Left renal cortex interstitium (tissue), 4 donors: Measurements from ENCODE around the gene PIGH. TPM values are rescaled to one million over a fixed set of nuclear protein-coding genes. Genes with fewer than 3 reads are reported as not detected.
"Not testable (repeated sequence)": the region's sequence is repeated elsewhere in the genome, so short reads cannot be mapped to it uniquely, and the experiment has no call there.

Experiments used
- DNase-seq, 4 donors: peaks; one replicate each; pipeline ENCODE4 v3.0.0-alpha.2; 2013; ENCODE audit warnings: low read depth in 4 of 4, low spot score in 2 of 4, missing footprints in 1 of 4
- polyA plus RNA-seq, 4 donors: library from polyadenylated mRNA; unstranded; fragments of 120-200 nt; gene quantifications; one replicate each; pipeline ENCODE4 v1.2.1, GENCODE V29; 2013; ENCODE audit not compliant: insufficient read length in 4 of 4

Gene PIGH
- polyA plus RNA-seq, 4 donors: 35.6 to 48.5 (median 41.6) TPM

DNA sequence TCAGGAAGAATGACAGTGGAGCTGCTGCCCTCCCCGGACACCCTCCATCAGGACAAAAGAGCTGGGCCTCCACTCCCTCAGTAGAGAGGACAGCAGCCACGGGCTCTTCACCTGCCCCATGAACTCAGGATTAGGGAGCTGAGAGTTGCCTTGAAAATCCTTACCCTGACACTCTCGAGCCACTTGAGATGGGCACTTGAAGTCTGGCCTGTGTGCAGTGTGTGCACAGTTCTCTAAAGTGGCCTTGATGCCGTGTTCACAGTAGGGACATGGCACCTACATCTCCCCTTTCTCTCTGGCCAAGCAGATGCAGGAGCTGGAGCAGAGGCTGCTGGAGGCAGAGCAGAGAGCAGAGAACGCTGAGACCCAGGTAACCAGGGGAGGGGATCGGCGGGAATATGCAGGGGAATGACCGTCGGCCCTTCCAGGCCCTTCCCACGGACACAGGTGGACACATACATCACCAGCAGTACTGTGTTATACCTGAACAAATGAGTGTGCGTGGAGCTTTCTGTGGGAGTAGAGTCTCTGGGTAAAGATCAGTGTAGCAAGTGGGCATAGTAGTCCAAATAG, 44.5 kb downstream of the PIGH start:
- DNase-seq: no peak

DNA sequence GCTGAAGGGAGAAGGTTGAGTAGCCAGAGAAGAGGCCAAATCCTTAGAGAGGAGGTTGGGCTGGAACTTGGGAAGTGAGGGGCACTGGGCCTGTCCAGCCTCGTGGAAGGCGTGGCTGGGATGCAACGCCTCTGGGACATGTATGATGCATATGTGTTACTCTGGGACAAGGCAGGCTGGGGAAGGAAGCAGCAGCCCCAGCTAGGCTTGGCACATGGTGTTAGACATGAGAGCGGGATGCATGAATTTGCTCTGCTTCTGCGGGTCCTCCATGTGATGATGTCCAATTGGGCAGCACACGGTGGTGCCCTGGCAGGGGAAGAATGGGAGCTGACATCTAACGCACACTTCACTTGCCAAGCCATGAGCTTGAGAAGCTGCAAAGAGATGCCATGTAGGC, 45.7 kb downstream of the PIGH start:
- DNase-seq: no peak

DNA sequence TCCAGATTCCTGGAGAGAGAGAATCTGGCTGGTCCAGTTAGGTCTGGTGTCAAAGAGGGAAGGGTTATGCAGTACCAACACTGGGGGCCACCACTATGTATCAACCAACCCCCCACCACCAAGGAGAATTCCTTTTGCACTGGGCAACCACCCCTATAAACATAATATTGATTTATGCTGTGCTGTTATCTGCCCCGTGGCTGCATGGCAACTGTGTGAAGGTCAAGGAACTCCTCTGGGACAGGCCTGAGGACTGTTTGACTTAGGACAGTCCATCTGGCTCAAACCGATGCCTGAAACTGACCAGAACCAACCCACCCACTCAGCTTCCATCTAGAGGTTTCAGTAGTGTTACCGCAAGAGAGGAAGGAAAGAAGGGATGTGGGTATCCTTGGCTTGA, 46.5 kb downstream of the PIGH start:
- no peak for DNase-seq

DNA sequence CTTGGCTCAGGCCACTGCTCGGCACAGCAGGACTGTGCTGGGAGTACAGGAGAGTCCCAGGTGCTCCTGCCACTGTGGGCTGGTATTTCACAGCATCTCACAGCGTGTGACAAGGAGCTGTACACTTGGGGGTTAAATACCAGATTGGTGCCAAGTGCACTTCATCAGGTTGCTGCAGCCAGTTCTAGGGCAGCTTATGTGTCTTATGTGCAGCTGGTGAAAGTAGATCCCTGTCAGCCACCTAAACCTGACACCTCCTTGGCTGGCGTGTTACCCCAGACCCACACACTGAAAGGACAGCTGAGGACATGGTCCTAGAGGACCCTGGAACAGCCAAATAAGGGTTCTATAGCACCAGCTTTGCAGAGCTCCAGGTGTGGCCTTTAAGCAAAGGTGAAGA, 48.1 kb downstream of the PIGH start:
- no peak for DNase-seq

DNA sequence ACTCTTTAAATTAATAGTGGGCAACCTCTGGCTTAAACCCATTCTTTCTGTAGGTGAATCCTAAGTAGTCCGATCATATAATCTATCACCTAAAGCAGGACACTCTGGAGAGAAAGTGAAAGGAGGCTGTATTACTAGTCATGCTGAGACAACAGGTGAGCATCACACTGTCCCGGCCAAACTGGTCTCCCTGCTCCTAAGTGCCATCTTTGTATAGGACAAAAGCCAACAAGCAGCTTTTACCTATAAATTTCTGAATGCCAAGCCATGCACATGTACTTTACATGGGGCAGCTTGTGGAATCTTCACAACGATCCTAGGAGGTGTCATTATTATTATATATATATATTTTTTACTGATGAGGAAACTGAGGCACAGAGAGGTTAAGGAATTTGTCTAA, 48.9 kb downstream of the PIGH start:
- DNase-seq: no peak

DNA sequence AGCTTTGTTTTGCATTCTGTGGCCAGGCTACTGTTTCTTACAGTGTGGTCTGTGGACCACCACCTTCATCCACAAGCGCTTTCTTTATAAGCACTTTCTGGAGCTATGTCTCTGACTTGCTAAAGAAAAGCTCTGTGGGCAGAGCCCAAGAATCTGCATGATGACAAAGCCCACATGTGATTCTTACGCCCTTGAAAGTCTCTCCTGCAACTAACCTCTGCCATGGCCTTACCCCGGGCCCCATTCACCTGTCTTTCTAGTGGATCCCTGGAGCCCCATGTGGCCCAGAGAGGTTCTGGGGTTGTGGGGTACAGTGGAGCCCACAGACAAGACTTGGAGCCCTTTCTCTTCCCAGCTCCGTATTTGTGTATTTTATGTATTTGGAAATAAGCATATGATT, 50.3 kb downstream of the PIGH start:
- no peak for DNase-seq

DNA sequence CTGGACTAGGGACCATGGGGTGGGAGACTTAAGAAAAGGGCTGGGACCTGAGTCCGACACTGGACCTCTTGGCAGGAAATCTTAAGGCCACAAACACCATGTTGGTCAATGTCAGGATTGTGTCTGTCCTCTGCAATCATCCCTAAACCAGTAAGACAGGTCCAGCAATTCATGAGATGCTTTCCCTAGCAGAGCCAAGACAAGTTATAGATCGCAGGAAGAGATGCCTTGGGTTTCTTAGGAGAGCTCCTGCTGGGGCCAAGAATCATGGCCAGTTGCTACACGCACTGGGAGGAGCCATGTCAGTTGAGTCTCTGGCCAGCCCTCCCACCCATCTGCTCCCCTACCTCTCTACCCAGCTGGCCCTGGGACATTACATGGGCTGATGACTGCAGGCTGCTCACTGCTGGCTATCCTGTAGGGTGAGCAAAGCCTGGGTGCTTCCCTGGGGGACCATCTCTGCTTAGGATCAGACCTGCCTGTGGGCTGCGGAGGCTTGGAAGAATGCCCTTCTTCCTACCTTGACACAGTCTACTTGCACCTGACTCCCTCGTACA, 52.8 kb downstream of the PIGH start:
- no peak for DNase-seq

DNA sequence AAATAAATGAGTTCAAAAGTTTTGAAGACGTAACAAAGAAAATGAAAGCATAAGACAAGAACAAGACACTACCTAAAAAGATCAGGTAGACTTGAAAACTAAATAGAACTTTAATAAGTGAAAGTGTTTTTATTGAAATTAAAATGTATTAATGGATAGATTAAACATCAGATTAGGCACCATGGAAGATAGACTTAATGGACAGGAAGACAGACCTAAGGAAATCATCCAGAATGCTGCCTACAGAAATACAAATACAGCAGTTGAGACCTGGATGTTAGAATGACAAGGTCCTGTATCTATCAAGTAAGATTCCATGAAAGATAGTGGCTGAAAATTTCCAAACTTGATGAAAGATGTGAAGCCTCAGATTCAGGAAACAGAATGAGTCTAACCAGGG, 55.5 kb downstream of the PIGH start:
- no peak for DNase-seq

DNA sequence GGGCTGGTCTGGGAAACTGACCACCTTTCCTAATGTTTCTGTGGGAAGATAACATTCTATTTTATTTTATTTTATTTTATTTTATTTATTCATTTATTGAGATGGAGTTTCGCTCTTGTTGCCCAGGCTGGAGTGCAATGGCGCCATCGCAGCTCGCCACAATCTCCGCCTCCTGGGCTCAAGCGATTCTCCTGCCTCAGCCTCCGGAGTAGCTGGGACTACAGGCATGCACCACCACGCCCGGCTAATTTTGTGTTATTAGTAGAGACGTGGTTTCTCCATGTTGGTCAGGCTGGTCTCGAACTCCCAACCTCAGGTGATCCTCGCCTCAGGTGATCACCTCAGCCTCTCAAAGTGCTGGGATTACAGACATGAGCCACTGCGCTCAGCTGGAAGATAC, 57.4 kb downstream of the PIGH start:
- not testable (repeated sequence) for DNase-seq

DNA sequence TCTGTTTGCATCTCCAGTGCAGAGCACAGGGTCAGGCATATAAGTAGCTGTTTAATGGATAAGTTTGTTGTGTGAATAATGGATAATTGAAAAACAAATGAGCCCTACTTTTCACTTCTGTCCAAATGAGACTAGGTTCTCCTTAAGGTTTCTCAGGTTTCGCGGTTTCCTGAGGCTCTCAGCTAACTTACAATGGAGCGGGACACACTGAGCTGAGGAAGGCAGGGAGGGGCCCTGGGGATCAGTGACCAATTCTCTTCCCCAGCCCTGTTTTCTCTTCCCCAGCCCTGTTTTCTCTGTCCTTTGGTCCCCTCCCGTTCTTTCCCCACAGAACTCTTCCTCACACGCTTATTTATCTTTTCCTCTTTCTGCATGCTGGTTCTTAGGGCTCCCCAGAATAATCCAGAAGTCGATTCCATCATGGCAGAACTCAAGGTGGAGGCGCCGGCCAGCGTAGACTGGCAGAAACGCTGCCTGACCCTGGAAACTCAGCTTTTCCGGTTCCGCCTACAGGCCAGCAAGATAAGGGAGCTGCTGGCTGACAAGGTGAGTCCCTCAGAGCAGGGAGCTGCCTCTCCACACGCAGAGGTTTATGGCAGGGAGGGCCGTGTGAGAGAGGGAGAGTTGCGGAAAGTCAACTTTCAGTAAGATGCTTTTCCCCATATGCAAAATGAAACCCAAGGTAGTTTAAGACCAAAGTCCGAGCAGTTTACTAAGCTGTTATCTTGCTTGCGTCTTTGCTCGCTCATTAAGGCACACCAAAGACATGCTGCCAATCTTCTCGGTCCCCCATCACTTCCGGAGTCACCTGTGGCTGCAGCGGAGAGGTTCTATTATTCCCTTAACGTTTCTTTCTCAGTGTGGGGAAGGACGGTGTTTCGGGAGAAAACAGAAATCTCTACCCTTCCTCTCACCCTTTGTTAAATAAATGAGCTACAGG, 58.4 kb downstream of the PIGH start:
- no peak for DNase-seq

Other genes with a start within 250 kb of the PIGH start
- gene ATP6V1D, start 240.5 kb downstream of the PIGH start, polyA plus RNA-seq: 100 to 1,000 TPM; 132 to 185 (median 144) TPM
- 100 to 1,000 TPM in 2 of 4 donors, 10 to 100 TPM in 2; 79.1 to 111 (median 101) TPM for gene EIF2S1, start 239.9 kb downstream of the PIGH start, polyA plus RNA-seq
- 1 to 10 TPM; 1.1 to 4.0 (median 2.4) TPM for gene PLEK2, start 188.1 kb downstream of the PIGH start, polyA plus RNA-seq
- gene TMEM229B, start 111.5 kb downstream of the PIGH start, polyA plus RNA-seq: 1 to 10 TPM; 1.8 to 3.8 (median 3.3) TPM
- gene PLEKHH1, start 67.0 kb downstream of the PIGH start, polyA plus RNA-seq: 10 to 100 TPM; 30.4 to 85.5 (median 55.2) TPM
- gene ARG2, start 19.7 kb upstream of the PIGH start, polyA plus RNA-seq: 10 to 100 TPM in 3 of 4 donors, 1 to 10 TPM in 1; 8.5 to 29.7 (median 11.1) TPM
- gene VTI1B, start 74.4 kb upstream of the PIGH start, polyA plus RNA-seq: 100 to 1,000 TPM in 2 of 4 donors, 10 to 100 TPM in 2; 99.0 to 130 (median 109) TPM
- gene RDH11, start 95.5 kb upstream of the PIGH start, polyA plus RNA-seq: 100 to 1,000 TPM in 3 of 4 donors, 10 to 100 TPM in 1; 96.0 to 120 (median 104) TPM
- 1 to 10 TPM in 1 of 4 donors, under 1 TPM in 3; 0.46 to 1.1 (median 0.62) TPM for gene RDH12, start 101.6 kb upstream of the PIGH start, polyA plus RNA-seq
- 10 to 100 TPM; 14.1 to 19.0 (median 16.4) TPM for gene ZFYVE26, start 216.3 kb upstream of the PIGH start, polyA plus RNA-seq
- gene RAD51B, start 219.5 kb upstream of the PIGH start, polyA plus RNA-seq: 10 to 100 TPM; 10.6 to 13.2 (median 11.3) TPM